Midbrain (tissue), 1 donor: ENCODE data around the gene TSKU.

Experiments
- DNase-seq: peaks from one replicate; lab custom pipeline; 2025; lab: John Stamatoyannopoulos, UW

TSKU gene

DNA sequence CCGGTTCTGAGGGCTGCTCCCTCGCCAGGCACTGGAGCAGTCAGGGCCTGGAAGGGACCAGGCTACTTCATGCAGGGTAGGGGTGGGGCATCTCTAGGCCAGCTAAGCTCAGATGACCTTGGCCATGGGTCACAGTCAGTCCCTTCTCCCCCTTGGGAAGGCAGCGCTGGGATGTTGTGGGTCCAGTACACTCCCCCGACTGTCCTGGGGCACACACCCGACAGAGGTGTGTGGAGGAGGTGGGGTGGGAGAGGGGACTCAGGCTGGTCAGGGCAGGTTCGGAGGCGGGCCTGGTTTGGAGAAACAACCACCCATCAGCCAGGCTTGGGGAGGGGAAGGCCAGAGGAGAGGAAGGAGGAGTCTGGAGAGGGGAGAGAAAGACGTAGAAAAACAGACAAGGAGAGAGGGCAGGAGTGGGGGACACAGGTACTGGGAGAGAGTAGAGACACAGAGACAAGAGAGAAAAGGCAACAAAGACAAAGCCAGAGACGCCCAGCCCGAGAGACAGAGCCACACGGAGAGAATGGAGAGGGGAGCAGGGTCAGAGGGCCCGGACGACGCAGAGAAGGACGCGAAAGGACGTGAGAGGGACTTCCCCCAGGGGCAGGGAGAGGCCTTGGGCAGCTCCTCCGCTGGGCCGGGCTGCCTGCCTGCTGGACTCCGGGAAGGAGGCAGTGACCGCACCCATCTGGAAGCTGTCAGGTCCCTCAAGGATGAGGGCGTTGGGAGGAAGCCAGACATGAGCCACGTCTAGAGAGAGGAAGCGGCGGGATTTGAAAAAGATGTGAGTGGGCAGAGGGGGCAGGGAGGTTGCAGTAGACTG is 30.6 kb upstream of the TSKU start:
- no peak for DNase-seq

DNA sequence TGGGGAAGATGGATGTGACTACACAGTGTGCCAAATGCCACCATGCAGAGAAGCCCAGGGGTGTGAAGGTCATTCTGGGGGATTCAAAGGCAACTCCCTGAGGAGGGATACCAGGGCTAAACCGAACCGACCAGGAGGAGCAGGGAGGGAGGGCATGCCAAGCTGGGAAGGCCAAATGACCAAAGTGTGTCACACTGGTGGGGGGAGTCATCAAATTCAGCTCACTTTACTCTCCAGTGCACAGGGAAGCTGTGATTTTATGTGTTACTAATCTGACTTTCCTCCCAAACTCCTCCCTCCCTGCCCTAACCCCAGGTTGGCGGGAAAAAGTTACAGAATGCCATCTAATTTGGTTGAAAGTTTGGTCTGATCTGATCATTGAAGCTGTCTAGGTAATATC is 29.7 kb upstream of the TSKU start:
- DNase-seq, result no peak

DNA sequence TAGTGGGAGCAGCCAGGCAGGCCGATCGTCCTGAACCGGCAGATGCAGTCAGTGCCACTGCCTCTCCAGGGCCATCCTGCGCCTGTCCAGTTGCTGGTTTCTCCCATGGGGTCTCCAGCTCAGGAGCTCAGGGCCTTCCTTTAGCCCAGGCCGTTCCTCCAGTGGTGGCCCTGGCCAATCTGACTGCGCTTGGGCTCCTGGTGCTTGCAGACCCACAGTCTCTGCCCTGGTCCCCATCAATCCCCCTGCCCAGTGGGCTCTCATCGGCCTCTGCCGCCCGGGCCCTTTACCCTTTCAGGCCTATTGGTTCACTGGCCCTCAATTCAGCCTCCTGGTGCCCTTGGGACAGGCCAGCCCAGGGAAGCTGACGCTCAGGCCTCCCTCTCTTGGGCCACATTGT is 29.2 kb upstream of the TSKU start:
- DNase-seq, result no peak

- no peak for DNase-seq
Measured at GRCh38 chr11:76756341-76756741, 26.8 kb upstream of the TSKU start.

DNA sequence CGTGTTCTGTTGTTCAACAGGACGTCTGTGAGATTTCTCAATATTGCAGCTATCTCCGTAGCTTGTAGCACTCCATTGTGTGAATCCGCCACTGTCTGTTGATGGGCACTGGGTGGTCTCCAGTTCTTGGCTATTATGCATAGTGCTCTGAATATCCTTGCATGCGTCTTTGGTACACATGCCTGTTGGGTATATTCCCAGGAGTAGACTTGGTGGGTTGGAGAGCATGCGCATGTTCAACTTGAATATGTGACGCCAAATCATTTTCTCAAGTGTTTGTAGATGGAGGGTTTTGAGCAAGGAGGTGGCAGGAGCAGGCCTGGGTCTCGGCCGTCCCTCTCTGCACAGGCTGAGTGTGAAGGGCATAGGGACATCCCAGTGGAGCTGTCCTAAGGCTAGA is 24.8 kb upstream of the TSKU start:
- DNase-seq, result no peak

GRCh38 chr11:76759092-76759491 is 24.1 kb upstream of the TSKU start:
- DNase-seq, result no peak

GRCh38 chr11:76759517-76759916 is 23.6 kb upstream of the TSKU start:
- DNase-seq, result no peak

GRCh38 chr11:76760236-76760635 is 22.9 kb upstream of the TSKU start:
- no peak for DNase-seq

- no peak for DNase-seq
Measured at GRCh38 chr11:76761718-76762355, 21.3 kb upstream of the TSKU start.

- DNase-seq, result no peak
Measured at GRCh38 chr11:76762356-76762752, 20.8 kb upstream of the TSKU start.

- DNase-seq, result no peak
Measured at GRCh38 chr11:76762867-76763572, 20.1 kb upstream of the TSKU start.

- peak; percentile 28 for DNase-seq
Measured at GRCh38 chr11:76763573-76764346, 19.4 kb upstream of the TSKU start.

DNA sequence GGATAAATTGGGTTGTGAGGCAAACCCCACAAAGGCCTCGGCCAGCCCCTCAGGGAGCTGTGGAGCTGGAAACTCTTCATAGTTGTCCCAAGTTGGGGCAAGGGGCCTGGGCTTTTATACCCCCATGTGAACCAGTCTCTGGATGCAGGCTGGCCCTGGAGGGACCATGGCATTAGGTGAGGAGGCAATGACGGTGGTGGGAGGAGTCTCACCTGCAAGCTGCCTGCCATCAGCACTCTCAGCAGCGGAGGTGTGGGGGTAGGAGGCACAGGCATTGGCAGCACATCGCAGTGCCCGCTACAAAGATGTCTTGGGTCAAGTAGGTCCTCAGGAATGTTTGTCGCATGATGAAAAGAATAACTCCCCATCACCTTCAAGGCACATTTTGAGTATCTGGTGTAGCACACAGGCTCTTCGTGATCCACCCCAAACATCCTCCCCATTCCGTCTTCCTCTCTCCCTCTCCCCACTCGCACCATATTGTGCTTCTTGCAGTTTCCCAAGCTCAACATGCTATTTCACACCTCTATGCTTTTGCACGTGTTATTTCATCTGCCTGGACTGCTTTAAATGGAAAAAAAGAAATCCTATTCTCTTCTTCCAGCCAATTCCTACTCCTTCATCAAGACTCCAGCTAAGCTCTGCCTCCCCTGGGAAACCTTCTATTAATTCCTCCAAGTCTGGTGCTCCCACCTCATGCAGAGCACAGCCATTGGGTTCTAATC is 18.1 kb upstream of the TSKU start:
- DNase-seq, result no peak

GRCh38 chr11:76765863-76766350 is 17.2 kb upstream of the TSKU start:
- no peak for DNase-seq

- no peak for DNase-seq
Measured at GRCh38 chr11:76766521-76766920, 16.6 kb upstream of the TSKU start.

- no peak for DNase-seq
Measured at GRCh38 chr11:76767659-76768058, 15.5 kb upstream of the TSKU start.

- DNase-seq, result no peak
Measured at GRCh38 chr11:76768088-76768908, 14.9 kb upstream of the TSKU start.

GRCh38 chr11:76768909-76769560 is 14.1 kb upstream of the TSKU start:
- DNase-seq, result no peak

GRCh38 chr11:76769645-76770586 is 13.2 kb upstream of the TSKU start:
- DNase-seq, result no peak
